ENCODE measurements around the gene MAPKAPK2. TPM values are rescaled to one million over a fixed set of nuclear protein-coding genes. Genes with fewer than 3 reads are reported as not detected.

Gene MAPKAPK2
- total RNA-seq, 1 experiment from 2014 or later, result 54.9 TPM

DNA sequence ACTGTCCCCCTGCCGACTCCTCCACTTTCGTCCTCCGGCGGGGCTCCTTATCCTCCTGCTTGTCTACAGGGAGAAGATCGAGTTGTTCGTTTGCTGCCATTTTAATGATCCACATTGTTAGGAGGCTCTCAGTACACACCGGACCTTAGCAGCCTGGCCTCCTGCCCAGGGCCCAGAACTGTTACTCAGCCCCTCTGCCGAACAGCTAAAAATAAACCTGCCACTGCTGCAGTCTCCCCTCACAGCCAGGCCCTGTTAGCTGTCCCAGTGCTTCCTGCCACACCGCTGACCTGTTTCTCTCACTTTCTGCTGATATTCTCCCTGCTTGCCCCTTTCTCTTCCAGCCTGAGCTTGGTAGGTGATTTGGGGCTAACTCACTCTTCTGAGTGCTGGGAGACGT, 8.3 kb downstream of the MAPKAPK2 start:
- H3K36me3 Mint-ChIP-seq, result no peaks in the 10 kb centered on the region
- no peaks in the 10 kb centered on the region; the same call in 1 of the 2 replicates for H3K27me3 Mint-ChIP-seq (ENCODE audit: low read depth)
- no peaks in the 10 kb centered on the region for H3K9me3 Mint-ChIP-seq
- no peak overlapping the region for H3K4me3 Mint-ChIP-seq
- DNase-seq (ENCODE audit: low spot score) (no peak), ATAC-seq (no peak)
- POLR2A ChIA-PET, result interaction anchor here (2.0 kb wide), 1 partner anchor 12 kb away, joined by 8 read pairs; no protein-coding TSS in a partner anchor
- H3K4me1 Mint-ChIP-seq, result peaks cover 73% of the 10 kb centered on the region
- no peak overlapping the region for H3K27ac Mint-ChIP-seq
- CTCF ChIA-PET, result interaction anchor here (0.9 to 3.1 kb wide), 5 partner anchors 28 to 219 kb away, joined by 3 to 11 read pairs (median 4); no protein-coding TSS in a partner anchor
- TF ChIP-seq, protein P1, sequence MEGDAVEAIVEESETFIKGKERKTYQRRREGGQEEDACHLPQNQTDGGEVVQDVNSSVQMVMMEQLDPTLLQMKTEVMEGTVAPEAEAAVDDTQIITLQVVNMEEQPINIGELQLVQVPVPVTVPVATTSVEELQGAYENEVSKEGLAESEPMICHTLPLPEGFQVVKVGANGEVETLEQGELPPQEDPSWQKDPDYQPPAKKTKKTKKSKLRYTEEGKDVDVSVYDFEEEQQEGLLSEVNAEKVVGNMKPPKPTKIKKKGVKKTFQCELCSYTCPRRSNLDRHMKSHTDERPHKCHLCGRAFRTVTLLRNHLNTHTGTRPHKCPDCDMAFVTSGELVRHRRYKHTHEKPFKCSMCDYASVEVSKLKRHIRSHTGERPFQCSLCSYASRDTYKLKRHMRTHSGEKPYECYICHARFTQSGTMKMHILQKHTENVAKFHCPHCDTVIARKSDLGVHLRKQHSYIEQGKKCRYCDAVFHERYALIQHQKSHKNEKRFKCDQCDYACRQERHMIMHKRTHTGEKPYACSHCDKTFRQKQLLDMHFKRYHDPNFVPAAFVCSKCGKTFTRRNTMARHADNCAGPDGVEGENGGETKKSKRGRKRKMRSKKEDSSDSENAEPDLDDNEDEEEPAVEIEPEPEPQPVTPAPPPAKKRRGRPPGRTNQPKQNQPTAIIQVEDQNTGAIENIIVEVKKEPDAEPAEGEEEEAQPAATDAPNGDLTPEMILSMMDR (IDR thresholded peaks at IDR 0.05), result no peak
- TF ChIP-seq, protein P2, sequence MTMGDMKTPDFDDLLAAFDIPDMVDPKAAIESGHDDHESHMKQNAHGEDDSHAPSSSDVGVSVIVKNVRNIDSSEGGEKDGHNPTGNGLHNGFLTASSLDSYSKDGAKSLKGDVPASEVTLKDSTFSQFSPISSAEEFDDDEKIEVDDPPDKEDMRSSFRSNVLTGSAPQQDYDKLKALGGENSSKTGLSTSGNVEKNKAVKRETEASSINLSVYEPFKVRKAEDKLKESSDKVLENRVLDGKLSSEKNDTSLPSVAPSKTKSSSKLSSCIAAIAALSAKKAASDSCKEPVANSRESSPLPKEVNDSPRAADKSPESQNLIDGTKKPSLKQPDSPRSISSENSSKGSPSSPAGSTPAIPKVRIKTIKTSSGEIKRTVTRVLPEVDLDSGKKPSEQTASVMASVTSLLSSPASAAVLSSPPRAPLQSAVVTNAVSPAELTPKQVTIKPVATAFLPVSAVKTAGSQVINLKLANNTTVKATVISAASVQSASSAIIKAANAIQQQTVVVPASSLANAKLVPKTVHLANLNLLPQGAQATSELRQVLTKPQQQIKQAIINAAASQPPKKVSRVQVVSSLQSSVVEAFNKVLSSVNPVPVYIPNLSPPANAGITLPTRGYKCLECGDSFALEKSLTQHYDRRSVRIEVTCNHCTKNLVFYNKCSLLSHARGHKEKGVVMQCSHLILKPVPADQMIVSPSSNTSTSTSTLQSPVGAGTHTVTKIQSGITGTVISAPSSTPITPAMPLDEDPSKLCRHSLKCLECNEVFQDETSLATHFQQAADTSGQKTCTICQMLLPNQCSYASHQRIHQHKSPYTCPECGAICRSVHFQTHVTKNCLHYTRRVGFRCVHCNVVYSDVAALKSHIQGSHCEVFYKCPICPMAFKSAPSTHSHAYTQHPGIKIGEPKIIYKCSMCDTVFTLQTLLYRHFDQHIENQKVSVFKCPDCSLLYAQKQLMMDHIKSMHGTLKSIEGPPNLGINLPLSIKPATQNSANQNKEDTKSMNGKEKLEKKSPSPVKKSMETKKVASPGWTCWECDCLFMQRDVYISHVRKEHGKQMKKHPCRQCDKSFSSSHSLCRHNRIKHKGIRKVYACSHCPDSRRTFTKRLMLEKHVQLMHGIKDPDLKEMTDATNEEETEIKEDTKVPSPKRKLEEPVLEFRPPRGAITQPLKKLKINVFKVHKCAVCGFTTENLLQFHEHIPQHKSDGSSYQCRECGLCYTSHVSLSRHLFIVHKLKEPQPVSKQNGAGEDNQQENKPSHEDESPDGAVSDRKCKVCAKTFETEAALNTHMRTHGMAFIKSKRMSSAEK (CRISPR knock-in tag; IDR thresholded peaks at IDR 0.05; ENCODE audit: borderline replicate concordance), result no peak
- TF ChIP-seq ZNF263 (CRISPR knock-in tag; IDR thresholded peaks at IDR 0.05; ENCODE audit: low read depth), result no peak
- TF ChIP-seq ESRRA (CRISPR knock-in tag; IDR thresholded peaks at IDR 0.05; ENCODE audit: borderline replicate concordance), result no peak

DNA sequence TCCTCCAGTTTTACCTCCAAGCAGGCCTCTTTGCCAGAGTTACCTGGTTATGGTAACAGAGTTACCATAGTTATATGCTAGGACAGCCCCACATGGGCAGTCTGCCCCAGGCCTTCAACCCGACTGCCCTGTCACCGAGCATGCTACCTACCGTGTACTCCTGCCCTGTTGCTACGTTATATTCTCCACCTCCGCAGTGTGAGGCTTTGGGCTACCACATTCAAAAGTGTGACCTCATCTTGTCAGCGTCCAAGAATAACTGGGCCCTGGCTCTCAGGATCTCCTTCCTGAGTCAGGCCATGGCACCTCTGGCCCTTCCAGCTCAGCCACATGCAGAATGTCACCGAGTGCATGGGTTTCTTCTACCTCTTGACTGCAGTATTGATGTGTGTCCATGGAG, 8.9 kb downstream of the MAPKAPK2 start:
- ChIA-PET CTCF (interaction anchor here (0.9 to 3.1 kb wide), 5 partner anchors 9 to 219 kb away, joined by 3 to 11 read pairs (median 6); no protein-coding TSS in a partner anchor), POLR2A (interaction anchor here (2.0 kb wide), 1 partner anchor 12 kb away, joined by 8 read pairs; no protein-coding TSS in a partner anchor)
- no peak overlapping the region for H3K27ac Mint-ChIP-seq
- H3K4me1 Mint-ChIP-seq, result peaks cover 70% of the 10 kb centered on the region
- ATAC-seq (no peak), DNase-seq (ENCODE audit: low spot score) (no peak)
- H3K9me3 Mint-ChIP-seq, result no peaks in the 10 kb centered on the region
- TF ChIP-seq, protein P3, sequence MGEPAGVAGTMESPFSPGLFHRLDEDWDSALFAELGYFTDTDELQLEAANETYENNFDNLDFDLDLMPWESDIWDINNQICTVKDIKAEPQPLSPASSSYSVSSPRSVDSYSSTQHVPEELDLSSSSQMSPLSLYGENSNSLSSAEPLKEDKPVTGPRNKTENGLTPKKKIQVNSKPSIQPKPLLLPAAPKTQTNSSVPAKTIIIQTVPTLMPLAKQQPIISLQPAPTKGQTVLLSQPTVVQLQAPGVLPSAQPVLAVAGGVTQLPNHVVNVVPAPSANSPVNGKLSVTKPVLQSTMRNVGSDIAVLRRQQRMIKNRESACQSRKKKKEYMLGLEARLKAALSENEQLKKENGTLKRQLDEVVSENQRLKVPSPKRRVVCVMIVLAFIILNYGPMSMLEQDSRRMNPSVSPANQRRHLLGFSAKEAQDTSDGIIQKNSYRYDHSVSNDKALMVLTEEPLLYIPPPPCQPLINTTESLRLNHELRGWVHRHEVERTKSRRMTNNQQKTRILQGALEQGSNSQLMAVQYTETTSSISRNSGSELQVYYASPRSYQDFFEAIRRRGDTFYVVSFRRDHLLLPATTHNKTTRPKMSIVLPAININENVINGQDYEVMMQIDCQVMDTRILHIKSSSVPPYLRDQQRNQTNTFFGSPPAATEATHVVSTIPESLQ (CRISPR knock-in tag; IDR thresholded peaks at IDR 0.05), result no peak
- no peak for TF ChIP-seq NR3C1 (CRISPR knock-in tag; conservative IDR thresholded peaks at IDR 0.05; ENCODE audit: low read depth)
- no peak for TF ChIP-seq TEAD4 (CRISPR knock-in tag; IDR thresholded peaks at IDR 0.05)
- TF ChIP-seq NR2C2 (CRISPR knock-in tag; IDR thresholded peaks at IDR 0.05), result no peak
- no peak for TF ChIP-seq ESRRA (CRISPR knock-in tag; IDR thresholded peaks at IDR 0.05; ENCODE audit: borderline replicate concordance)
- TF ChIP-seq FOXJ3 (CRISPR knock-in tag; IDR thresholded peaks at IDR 0.05; ENCODE audit: borderline replicate concordance), result no peak
- TF ChIP-seq, protein P4, sequence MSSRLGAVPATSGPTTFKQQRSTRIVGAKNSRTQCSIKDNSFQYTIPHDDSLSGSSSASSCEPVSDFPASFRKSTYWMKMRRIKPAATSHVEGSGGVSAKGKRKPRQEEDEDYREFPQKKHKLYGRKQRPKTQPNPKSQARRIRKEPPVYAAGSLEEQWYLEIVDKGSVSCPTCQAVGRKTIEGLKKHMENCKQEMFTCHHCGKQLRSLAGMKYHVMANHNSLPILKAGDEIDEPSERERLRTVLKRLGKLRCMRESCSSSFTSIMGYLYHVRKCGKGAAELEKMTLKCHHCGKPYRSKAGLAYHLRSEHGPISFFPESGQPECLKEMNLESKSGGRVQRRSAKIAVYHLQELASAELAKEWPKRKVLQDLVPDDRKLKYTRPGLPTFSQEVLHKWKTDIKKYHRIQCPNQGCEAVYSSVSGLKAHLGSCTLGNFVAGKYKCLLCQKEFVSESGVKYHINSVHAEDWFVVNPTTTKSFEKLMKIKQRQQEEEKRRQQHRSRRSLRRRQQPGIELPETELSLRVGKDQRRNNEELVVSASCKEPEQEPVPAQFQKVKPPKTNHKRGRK (CRISPR knock-in tag; IDR thresholded peaks at IDR 0.05; ENCODE audit: borderline replicate concordance), result no peak
- H3K4me3 Mint-ChIP-seq, result no peak overlapping the region
- no peaks in the 10 kb centered on the region; the same call in 1 of the 2 replicates for H3K27me3 Mint-ChIP-seq (ENCODE audit: low read depth)
- H3K36me3 Mint-ChIP-seq, result no peaks in the 10 kb centered on the region
